ENCODE results near the gene CSAD. TPM values are rescaled to one million over a fixed set of nuclear protein-coding genes. Genes with fewer than 3 reads are reported as not detected.

CSAD gene
- total and polyA plus RNA-seq, 11 donors, result 4.3 to 26.5 (median 8.2) TPM

DNA sequence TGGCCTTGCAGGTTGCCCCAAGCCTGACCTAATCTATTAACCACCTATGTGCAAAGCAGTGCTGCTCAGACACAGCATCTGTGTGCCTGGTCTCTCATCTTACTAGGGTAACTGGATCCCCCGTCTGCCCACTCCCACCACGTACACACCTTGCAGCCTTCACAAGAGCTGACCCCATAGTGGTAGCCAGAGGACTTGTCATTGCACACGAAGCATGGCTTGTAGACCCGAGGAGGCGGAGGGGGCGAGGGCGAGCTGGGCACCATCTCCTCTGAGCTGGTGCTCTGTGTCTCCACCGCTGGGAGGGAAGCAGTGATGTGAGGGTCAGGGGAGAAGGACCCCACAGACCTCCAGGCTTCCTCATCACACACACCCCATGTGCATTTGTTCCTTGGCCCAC is 34.8 kb upstream of the CSAD start:
- WGBS, 4 donors, result 86 to 89% (median 88%) methylated on average over 6 to 8 of the region's 8 CpGs
- Histone ChIP-seq H3K4me1 (peaks cover 16 to 75% (median 54%) of the 10 kb centered on the region in 12 donors), H3K36me3 (peaks cover 0 to 48% (median 38%) of the 10 kb centered on the region in 9 donors), H3K27me3 (no peaks in the 10 kb centered on the region), H3K4me3 (no peak overlapping the region), H3K27ac (peak overlapping the region in 11 of 12 donors; percentile 64 to 100 (median 98)), H3K9me3 (no peaks in the 10 kb centered on the region)
- no peak for ATAC-seq
- intact Hi-C loops (cut with DNase I), result loop anchor here in 3 of 10 donors (2.0 to 10.0 kb wide), 3 partner anchors 35 to 289 kb away; partner anchors contain the start of genes NPFF (in 1 of the 3) and TARBP2 (in 1 of the 3)
- no peak for TF ChIP-seq POLR2A (IDR thresholded peaks at IDR 0.05)
- TF ChIP-seq CTCF (IDR thresholded peaks at IDR 0.05), result no peak
- peak in 1 of 5 donors; percentile 15 for DNase-seq

GRCh38 chr12:53214687-53215455 is 34.1 kb upstream of the CSAD start:
- Histone ChIP-seq H3K9me3 (no peaks in the 10 kb centered on the region), H3K27me3 (no peaks in the 10 kb centered on the region), H3K36me3 (peaks cover 0 to 54% (median 44%) of the 10 kb centered on the region in 9 donors), H3K27ac (peak overlapping the region; percentile 22 to 100 (median 98)), H3K4me3 (peak overlapping the region in 8 of 12 donors; percentile 28 to 60 (median 43)), H3K4me1 (peaks cover 16 to 73% (median 54%) of the 10 kb centered on the region in 12 donors)
- whole genome bisulfite sequencing, 4 donors, result 45 to 56% (median 52%) methylated on average over 10 to 12 of the region's 12 CpGs
- TF ChIP-seq POLR2A (IDR thresholded peaks at IDR 0.05) (no peak), CTCF (IDR thresholded peaks at IDR 0.05) (no peak)
- DNase-seq (peak; percentile 78 to 94 (median 90)), ATAC-seq (peak; percentile 66 to 87 (median 72))
- intact Hi-C loops (cut with DNase I), result loop anchor here in 7 of 10 donors (1.0 to 10.0 kb wide), 7 partner anchors 36 to 290 kb away; partner anchors contain the start of genes ESPL1 (in 3 of the 7), TARBP2 (in 2 of the 7) and NPFF (in 1 of the 7)

- peak in 1 of 5 donors; percentile 42 for DNase-seq
- TF ChIP-seq CTCF (IDR thresholded peaks at IDR 0.05) (no peak), POLR2A (IDR thresholded peaks at IDR 0.05) (no peak)
- peak in 1 of 4 donors; percentile 41 for ATAC-seq
- intact Hi-C loops (cut with DNase I), result loop anchor here in 7 of 10 donors (1.0 to 10.0 kb wide), 7 partner anchors 37 to 291 kb away; partner anchors contain the start of genes ESPL1 (in 3 of the 7), TARBP2 (in 2 of the 7) and NPFF (in 1 of the 7)
- Histone ChIP-seq H3K4me3 (peak overlapping the region in 8 of 12 donors; percentile 28 to 60 (median 43)), H3K4me1 (peaks cover 16 to 74% (median 54%) of the 10 kb centered on the region in 12 donors), H3K27me3 (no peaks in the 10 kb centered on the region), H3K36me3 (peaks cover 0 to 56% (median 45%) of the 10 kb centered on the region in 9 donors), H3K27ac (peak overlapping the region; percentile 22 to 100 (median 98)), H3K9me3 (no peaks in the 10 kb centered on the region)
- 42 to 51% (median 49%) methylated on average over 5 of the region's 5 CpGs for WGBS, 4 donors
These were observed 33.5 kb upstream of the CSAD start for GRCh38 chr12:53214221-53214620.

- Histone ChIP-seq H3K27me3 (no peaks in the 10 kb centered on the region), H3K4me1 (peaks cover 19 to 74% (median 59%) of the 10 kb centered on the region in 12 donors), H3K4me3 (peak overlapping the region in 8 of 12 donors; percentile 1 to 60 (median 43)), H3K9me3 (no peaks in the 10 kb centered on the region), H3K27ac (peak overlapping the region in 11 of 12 donors; percentile 64 to 100 (median 98)), H3K36me3 (peaks cover 0 to 56% (median 45%) of the 10 kb centered on the region in 9 donors)
- TF ChIP-seq CTCF (IDR thresholded peaks at IDR 0.05) (peak; percentile 90 to 99 (median 96)), POLR2A (IDR thresholded peaks at IDR 0.05) (no peak)
- 6 to 14% (median 8%) methylated on average over 13 to 14 of the region's 14 CpGs for WGBS, 4 donors
- intact Hi-C loops (cut with DNase I), result loop anchor here in 9 of 10 donors (1.0 to 10.0 kb wide), 9 partner anchors 37 to 291 kb away; partner anchors contain the start of genes ESPL1 (in 3 of the 9), TARBP2 (in 2 of the 9) and NPFF (in 1 of the 9)
- ATAC-seq (peak; percentile 74 to 82 (median 78)), DNase-seq (peak; percentile 84 to 92 (median 86))
These were observed 32.6 kb upstream of the CSAD start for GRCh38 chr12:53213348-53213747.
